Measurements from ENCODE around the gene ANKRD13A. TPM values are rescaled to one million over a fixed set of nuclear protein-coding genes. Genes with fewer than 3 reads are reported as not detected.

The ANKRD13A gene
- total and polyA plus RNA-seq, 2 of the 13 experiments (the other 11 are each of a cell fraction or from before 2014, with no cell fraction given): 34.1 to 41.6 TPM

GRCh38 chr12:110039085-110039807 is 40.0 kb downstream of the ANKRD13A start (continued):
- no peak for TF ChIP-seq ZBTB2 (CRISPR knock-in tag; IDR thresholded peaks at IDR 0.05; ENCODE audit: low read depth)
- TF ChIP-seq ZNF124 (CRISPR knock-in tag; IDR thresholded peaks at IDR 0.05): no peak
- peak; percentile 56 for TF ChIP-seq MEF2D (CRISPR knock-in tag; IDR thresholded peaks at IDR 0.05)
- TF ChIP-seq TOE1 (CRISPR knock-in tag; IDR thresholded peaks at IDR 0.05): no peak
- TF ChIP-seq ZNF512 (CRISPR knock-in tag; IDR thresholded peaks at IDR 0.05): no peak
- TF ChIP-seq FOXJ3 (CRISPR knock-in tag; IDR thresholded peaks at IDR 0.05; ENCODE audit: borderline replicate concordance): peak; percentile 80; the same call in 1 of the 2 replicates
- 0 out of 2 replicates have a peak, but pooled peaks have one; percentile 49 for TF ChIP-seq ETV6 (CRISPR knock-in tag; conservative IDR thresholded peaks at IDR 0.05)
- TF ChIP-seq, protein P1, sequence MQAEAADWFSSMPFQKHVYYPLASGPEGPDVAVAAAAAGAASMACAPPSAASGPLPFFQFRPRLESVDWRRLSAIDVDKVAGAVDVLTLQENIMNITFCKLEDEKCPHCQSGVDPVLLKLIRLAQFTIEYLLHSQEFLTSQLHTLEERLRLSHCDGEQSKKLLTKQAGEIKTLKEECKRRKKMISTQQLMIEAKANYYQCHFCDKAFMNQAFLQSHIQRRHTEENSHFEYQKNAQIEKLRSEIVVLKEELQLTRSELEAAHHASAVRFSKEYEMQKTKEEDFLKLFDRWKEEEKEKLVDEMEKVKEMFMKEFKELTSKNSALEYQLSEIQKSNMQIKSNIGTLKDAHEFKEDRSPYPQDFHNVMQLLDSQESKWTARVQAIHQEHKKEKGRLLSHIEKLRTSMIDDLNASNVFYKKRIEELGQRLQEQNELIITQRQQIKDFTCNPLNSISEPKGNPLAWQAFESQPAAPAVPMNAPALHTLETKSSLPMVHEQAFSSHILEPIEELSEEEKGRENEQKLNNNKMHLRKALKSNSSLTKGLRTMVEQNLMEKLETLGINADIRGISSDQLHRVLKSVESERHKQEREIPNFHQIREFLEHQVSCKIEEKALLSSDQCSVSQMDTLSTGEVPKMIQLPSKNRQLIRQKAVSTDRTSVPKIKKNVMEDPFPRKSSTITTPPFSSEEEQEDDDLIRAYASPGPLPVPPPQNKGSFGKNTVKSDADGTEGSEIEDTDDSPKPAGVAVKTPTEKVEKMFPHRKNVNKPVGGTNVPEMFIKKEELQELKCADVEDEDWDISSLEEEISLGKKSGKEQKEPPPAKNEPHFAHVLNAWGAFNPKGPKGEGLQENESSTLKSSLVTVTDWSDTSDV (CRISPR knock-in tag; IDR thresholded peaks at IDR 0.05): no peak
- TF ChIP-seq, protein P2, sequence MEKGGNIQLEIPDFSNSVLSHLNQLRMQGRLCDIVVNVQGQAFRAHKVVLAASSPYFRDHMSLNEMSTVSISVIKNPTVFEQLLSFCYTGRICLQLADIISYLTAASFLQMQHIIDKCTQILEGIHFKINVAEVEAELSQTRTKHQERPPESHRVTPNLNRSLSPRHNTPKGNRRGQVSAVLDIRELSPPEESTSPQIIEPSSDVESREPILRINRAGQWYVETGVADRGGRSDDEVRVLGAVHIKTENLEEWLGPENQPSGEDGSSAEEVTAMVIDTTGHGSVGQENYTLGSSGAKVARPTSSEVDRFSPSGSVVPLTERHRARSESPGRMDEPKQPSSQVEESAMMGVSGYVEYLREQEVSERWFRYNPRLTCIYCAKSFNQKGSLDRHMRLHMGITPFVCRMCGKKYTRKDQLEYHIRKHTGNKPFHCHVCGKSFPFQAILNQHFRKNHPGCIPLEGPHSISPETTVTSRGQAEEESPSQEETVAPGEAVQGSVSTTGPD (CRISPR knock-in tag; IDR thresholded peaks at IDR 0.05): no peak
- peak; percentile 56; the same call in 1 of the 2 replicates for TF ChIP-seq ZNF710 (CRISPR knock-in tag; IDR thresholded peaks at IDR 0.05; ENCODE audit: borderline replicate concordance)
- TF ChIP-seq ZFP41 (CRISPR knock-in tag; IDR thresholded peaks at IDR 0.05; ENCODE audit: borderline replicate concordance): no peak
- no peak for TF ChIP-seq ZNF282 (IDR thresholded peaks at IDR 0.05; ENCODE audit: partially characterized antibody)
- TF ChIP-seq ZNF547 (CRISPR knock-in tag; IDR thresholded peaks at IDR 0.05): no peak

All from HepG2 (cell line).